ENCODE data around the gene XXYLT1.

DNA sequence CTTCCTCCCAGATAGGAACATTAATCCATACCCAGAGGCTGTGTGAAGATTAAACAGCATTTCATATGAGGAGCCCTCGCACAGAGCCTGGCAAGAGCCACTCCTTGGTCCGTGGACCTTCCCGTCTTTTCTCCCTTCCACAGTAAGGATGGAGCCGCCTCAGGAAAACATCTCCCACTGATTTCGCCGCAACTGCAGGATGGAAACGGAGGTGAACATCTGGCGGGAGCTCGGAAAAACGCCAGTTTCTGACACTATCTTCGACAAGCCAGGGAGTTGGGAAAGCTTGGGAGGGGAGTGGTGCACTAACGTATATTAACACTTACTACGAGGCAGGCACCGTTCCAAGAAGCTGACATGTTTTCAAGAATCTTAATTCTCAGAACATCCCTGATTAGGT, 157.9 kb downstream of the XXYLT1 start:
- TF ChIP-seq PAX5 (IDR thresholded peaks at IDR 0.05; ENCODE audit: borderline replicate concordance, low read depth, low read length) (no peak), SMC3 (IDR thresholded peaks at IDR 0.05; ENCODE audit: borderline replicate concordance, low read length) (no peak), EZH2 (IDR thresholded peaks at IDR 0.05; ENCODE audit: borderline replicate concordance, control insufficient read depth, low read depth, low read length) (no peak), JUNB (IDR thresholded peaks at IDR 0.05) (no peak)
